Measurements from ENCODE around the gene FGFRL1. TPM values are rescaled to one million over a fixed set of nuclear protein-coding genes. Genes with fewer than 3 reads are reported as not detected.

FGFRL1 gene
- total RNA-seq, 1 experiment from 2014 or later: 4.6 TPM

DNA sequence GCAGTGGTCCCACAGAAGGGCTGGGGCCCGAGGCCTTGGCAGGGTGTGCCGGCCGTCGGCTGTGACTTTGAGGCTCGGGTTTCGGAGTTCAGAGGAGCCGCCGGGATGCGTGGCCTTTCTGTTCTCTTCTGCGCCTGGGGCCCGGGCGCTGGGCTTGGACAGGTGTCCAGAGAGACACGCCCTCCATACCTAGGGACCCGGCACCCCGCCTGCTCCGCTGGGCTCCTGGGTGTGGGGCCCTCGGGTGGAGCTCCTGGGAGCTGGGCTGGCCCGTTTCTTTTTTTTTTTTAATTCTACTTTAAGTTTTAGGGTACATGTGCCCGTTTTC lies 11.3 kb downstream of the FGFRL1 start:
- DNase-seq (ENCODE audit: low read depth): no peak

DNA sequence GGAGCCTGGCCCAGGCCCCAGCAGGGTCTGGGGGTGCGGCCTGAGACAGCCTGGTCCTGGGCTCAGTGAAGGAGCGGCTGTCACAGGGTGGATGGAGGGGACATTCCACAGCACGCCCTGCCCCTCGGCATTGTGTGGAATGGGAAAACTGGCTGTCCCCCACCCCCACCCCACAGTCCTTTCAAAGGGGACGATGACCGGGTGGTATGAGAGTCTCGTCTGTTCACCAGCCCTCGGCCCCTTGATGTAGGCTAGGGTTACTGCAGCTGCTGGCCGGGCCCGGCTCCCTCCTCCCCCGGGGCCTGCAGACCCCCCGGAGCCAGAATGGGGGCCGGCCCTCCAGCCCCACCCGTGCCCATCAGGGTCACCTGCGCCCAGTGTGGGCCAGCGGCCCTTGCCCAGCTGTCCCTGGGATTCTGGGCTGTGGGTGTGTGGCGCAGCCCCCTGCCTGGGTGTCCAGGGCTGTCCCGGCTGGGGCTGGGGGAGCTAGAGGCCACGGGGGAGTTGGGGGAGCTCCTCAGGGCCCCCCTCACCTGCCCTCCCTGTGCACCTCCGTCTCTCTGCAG lies 11.7 kb downstream of the FGFRL1 start:
- no peak for DNase-seq (ENCODE audit: low read depth)

DNA sequence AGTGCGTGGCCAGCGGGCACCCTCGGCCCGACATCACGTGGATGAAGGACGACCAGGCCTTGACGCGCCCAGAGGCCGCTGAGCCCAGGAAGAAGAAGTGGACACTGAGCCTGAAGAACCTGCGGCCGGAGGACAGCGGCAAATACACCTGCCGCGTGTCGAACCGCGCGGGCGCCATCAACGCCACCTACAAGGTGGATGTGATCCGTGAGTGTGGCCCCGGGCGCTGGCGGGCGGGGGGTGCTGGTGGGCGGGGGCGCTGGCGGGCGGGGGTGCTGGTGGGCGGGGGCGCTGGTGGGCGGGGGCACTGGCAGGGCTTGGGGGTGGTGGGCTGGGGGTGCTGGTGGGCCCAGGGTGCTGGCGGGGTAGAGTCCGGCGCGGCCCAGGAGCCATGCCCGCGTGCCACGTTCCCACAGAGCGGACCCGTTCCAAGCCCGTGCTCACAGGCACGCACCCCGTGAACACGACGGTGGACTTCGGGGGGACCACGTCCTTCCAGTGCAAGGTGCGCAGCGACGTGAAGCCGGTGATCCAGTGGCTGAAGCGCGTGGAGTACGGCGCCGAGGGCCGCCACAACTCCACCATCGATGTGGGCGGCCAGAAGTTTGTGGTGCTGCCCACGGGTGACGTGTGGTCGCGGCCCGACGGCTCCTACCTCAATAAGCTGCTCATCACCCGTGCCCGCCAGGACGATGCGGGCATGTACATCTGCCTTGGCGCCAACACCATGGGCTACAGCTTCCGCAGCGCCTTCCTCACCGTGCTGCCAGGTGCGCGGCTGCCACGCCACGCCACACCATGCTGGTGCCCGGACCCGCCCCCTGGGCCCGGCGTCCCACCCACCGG lies 12.7 kb downstream of the FGFRL1 start:
- no peak for DNase-seq (ENCODE audit: low read depth)

DNA sequence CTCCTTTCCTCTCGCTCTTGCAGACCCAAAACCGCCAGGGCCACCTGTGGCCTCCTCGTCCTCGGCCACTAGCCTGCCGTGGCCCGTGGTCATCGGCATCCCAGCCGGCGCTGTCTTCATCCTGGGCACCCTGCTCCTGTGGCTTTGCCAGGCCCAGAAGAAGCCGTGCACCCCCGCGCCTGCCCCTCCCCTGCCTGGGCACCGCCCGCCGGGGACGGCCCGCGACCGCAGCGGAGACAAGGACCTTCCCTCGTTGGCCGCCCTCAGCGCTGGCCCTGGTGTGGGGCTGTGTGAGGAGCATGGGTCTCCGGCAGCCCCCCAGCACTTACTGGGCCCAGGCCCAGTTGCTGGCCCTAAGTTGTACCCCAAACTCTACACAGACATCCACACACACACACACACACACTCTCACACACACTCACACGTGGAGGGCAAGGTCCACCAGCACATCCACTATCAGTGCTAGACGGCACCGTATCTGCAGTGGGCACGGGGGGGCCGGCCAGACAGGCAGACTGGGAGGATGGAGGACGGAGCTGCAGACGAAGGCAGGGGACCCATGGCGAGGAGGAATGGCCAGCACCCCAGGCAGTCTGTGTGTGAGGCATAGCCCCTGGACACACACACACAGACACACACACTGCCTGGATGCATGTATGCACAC lies 13.6 kb downstream of the FGFRL1 start:
- DNase-seq (ENCODE audit: low read depth): no peak

GRCh38 chr4:1026115-1026514 lies 14.7 kb downstream of the FGFRL1 start:
- no peak for DNase-seq (ENCODE audit: low read depth)

GRCh38 chr4:1027219-1027914 lies 15.9 kb downstream of the FGFRL1 start:
- no peak for DNase-seq (ENCODE audit: low read depth)

- DNase-seq (ENCODE audit: low read depth): no peak
These were observed 16.5 kb downstream of the FGFRL1 start for GRCh38 chr4:1027915-1028238.

DNA sequence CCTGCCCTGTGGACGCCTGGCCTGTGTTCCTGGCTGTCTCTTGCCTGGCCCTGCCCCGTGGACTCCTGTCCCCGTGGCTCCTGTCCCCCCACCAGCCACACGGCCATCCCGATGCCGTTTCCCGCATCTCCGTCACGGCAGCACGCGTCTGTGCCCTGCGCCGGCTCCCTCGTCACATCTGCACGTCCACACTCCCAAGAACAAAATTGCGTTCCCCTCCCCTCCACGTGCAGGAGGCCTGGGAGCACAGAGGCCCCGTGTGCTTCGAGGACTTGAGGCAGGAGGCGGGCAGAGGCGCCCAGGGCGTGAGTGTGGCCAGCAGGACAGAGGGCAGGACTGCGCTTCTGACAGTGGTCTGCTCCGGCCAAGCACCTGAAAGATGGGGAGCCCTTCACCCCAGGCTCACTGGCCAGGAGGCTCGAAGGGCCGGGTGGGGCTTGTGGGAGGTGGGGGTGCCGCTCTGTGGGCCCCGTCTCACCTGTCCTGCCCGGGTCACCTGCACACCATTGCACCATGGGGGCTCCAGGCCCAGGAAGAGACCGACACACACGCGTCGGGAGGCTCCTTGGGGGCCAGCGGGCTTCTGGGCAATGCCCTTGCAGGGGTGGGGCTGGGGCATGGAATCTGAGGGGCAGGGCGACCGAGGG lies 17.3 kb downstream of the FGFRL1 start:
- DNase-seq (ENCODE audit: low read depth): no peak

DNA sequence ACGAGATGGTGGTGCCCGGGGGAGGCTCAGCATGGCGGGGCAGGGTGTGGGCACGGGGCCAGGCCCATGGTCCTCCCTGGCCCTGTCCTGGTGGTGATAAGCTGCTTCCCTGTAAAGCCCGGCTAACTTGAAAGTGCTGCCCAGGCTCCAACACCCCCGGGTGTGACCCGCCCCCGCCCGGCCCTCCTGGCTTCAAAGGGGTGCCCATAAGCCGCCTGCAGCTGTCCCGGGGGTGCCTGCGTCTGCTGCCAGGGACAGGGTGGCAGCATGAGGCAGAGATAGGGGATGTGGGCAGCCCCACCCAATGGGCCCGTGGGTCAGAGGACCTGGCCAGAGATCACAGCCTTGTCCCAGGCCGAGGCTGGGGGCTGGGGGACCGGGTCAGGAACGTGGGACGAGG lies 18.1 kb downstream of the FGFRL1 start:
- DNase-seq (ENCODE audit: low read depth): no peak

DNA sequence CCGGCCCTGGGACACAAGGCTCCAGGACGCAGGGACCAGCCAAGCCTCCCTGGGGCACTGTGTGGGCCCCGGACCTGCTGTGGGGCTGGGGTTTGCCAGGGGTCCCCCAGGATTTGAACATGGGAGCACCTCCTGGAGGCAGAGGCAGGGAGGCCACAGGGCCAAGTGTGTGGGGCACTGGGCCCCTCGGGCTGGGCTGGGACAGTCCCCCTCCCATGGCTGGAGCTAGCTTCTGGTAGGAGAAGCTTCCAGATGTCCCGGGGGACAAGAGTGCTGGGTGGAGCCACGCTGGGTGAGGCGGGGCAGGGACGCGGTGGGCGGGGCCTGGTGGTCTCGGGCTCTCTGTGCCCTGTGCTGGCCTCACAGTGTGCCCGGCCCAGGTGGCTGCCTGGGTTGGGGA lies 18.6 kb downstream of the FGFRL1 start:
- no peak for DNase-seq (ENCODE audit: low read depth)

- no peak for DNase-seq (ENCODE audit: low read depth)
These were observed 19.1 kb downstream of the FGFRL1 start for GRCh38 chr4:1030559-1030958.

DNA sequence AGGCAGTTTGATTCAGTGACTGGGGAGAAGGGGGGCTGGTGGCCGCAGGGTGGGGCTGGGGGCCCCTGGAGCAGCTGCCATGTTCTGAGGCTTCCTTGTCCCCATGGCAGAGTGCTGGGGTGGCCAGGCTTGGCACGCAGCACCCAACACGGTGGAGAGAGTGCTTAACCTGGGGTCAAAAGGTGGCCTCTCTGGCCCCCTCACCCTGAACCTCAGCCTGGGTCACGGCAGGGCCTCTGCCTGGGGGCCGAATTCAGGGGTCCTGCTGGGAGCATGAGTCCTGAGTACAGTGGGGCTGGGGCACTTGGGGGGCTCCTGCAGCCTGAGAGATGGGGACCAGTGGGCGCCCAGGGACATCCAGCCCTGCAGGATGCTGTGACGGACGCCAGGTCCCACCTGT lies 19.9 kb downstream of the FGFRL1 start:
- DNase-seq (ENCODE audit: low read depth): no peak

GRCh38 chr4:1031956-1032795 lies 20.8 kb downstream of the FGFRL1 start:
- no peak for DNase-seq (ENCODE audit: low read depth)

DNA sequence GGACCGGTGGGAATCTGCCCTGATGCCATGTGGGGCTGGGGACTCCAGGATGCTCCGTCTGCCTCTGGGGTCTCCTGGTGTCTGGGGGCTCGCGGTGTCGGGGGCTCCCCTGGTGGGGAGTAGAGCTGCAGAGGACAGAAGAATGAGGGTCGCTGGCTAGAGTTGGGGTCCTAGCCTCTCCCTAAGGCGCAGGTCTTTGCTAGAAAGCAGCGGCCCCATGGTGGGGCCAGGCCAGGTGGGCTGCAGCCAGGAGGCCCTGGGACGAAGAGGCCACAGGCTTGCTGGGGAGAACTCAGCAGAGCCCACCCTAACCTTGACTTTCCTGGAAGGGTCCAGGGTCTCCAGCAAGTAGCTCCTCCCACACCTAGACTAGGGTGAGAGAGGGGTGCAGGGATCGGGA lies 21.4 kb downstream of the FGFRL1 start:
- DNase-seq (ENCODE audit: low read depth): no peak

DNA sequence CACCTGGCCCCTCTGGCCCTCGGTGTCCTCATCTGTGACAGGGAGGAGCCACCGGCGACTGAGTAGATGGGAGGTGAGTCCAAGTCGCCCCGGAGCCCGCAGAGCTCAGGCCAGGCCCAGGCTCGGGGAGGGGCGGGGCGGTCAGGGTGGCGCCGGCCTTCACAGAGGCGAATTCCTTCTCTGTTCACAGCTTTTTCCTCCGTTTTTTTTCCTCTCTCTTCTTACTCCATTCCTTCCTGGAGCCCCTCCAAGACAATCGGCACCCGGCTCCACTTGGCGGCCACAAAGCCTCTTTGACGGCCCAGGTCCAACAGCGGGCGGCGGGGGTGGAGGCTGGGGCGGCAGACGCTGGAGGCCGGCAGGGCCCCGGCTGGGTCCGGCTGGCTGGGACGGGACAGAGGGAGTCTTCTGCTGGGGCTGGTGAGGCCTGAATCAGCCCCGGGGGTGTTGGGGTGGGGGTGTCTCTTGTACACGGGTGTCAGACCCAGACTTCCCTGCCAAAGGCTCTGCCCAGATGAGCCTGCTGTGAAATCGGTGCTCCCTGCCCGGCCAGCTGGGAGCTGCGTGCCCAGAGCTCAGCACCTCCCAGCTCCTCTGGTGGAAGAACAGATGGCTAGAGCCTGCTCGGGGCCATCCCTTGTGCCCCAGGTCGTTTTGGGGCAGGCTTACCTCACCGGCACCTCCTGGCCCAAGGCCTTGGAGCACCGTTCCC lies 22.6 kb downstream of the FGFRL1 start:
- DNase-seq (ENCODE audit: low read depth): no peak

- DNase-seq (ENCODE audit: low read depth): no peak
These were observed 24.1 kb downstream of the FGFRL1 start for GRCh38 chr4:1035510-1035909.

GRCh38 chr4:1036095-1036494 lies 24.7 kb downstream of the FGFRL1 start:
- DNase-seq (ENCODE audit: low read depth): no peak

- DNase-seq (ENCODE audit: low read depth): no peak
These were observed 25.8 kb downstream of the FGFRL1 start for GRCh38 chr4:1036976-1037810.

GRCh38 chr4:1038948-1039492 lies 27.6 kb downstream of the FGFRL1 start:
- no peak for DNase-seq (ENCODE audit: low read depth)
